HFFc6 (cell line): Measurements from ENCODE around the gene NLRP3. TPM values are rescaled to one million over a fixed set of nuclear protein-coding genes. Genes with fewer than 3 reads are reported as not detected.
A peak's percentile ranks its signal among the peaks of the same experiment; 100 is the strongest.
"Not testable (repeated sequence)": the region's sequence is repeated elsewhere in the genome, so short reads cannot be mapped to it uniquely, and the experiment has no call there.

Experiments
- DNase-seq: peaks from one replicate; pipeline ENCODE4 v3.0.0-alpha.2; 2018
- H3K27ac Mint-ChIP-seq: 2 replicates; pipeline ENCODE4 v1.8.0; 2020; ENCODE audit warnings: mild to moderate bottlenecking, mixed read lengths
- H3K27me3 Mint-ChIP-seq: 2 replicates; pipeline ENCODE4 v1.8.0; 2021; ENCODE audit warnings: mild to moderate bottlenecking, moderate library complexity, mixed read lengths; ENCODE audit not compliant: insufficient read depth
- H3K36me3 Mint-ChIP-seq: 2 replicates; pipeline ENCODE4 v1.8.0; 2021; ENCODE audit warnings: low read depth, mixed read lengths
- H3K4me1 Mint-ChIP-seq: 2 replicates; pipeline ENCODE4 v1.8.0; 2020; ENCODE audit warnings: low read depth, mixed read lengths
- H3K4me3 Mint-ChIP-seq: 2 replicates; pipeline ENCODE4 v1.8.0; 2020; ENCODE audit warnings: mild to moderate bottlenecking, moderate library complexity, mixed read lengths
- H3K9me3 Mint-ChIP-seq: 2 replicates; pipeline ENCODE4 v1.8.0; 2020; ENCODE audit warnings: mild to moderate bottlenecking, mixed read lengths
- CTCF ChIP-seq: fragments of 200-600 bp; sonication (generic); IDR thresholded peaks from 2 replicates; pipeline ENCODE4 v1.5.0; 2021; ENCODE audit warnings: antibody characterized with exemption, mild to moderate bottlenecking
- total RNA-seq, 6 experiments: library from RNA; stranded (reverse); fragmentation: NEBNext Ultra II Directional; extraction: Animal tissue kit (Norgen Biotek cat#: 25700); gene quantifications; 2 replicates in 1 of 6; 3 replicates in 5 of 6; pipeline ENCODE4 v1.2.3, GENCODE V29; 2021

NLRP3 gene
- total RNA-seq, 6 experiments from 2014 or later: 0.33 to 5.2 (median 4.3) TPM

DNA sequence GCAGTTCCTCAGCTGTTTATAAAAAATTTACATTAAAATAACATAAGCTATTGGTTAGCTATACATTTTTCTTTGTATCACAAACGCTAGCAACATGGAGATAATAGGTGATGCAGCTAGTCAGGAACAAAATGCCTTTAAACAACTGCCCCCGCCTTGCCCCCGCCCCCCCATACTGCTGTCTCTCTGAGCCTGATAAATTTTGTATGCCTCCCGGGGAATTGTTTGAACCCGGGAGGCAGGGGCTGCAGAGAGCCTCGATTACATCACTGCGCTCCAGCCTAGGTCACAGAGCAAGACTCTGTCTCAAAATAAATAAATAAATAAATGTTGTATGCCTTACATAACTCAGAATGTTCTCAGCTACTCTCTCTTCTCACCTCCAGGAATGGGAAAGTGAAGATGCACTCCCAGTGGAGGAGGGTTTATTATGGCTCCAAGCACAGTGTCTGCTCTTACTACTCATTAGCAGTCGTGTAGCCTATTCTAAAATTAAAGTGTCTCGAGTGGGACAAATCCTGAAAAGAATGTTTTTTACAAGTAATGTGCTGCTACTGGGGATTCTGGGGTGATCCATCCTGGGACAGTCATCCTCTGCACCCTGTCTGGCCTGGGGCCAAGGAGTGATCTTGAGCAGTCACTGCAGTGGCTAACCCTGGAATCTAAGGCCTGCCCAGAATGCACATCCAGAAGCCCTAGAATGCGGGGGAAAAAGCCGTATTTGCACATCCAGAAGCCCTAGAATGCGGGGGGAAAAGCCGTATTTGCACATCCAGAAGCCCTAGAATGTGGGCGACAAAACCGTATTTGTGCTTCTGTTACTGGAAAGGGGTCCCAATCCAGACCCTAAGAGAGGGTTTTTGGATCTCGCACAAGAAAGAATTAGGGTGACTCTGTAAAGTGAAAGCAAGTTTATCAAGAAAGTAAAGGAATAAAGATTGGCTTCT is 44.9 kb upstream of the NLRP3 start:
- H3K9me3 Mint-ChIP-seq: no peaks in the 10 kb centered on the region
- H3K4me1 Mint-ChIP-seq: peaks cover 36% of the 10 kb centered on the region
- DNase-seq: peak; percentile 26
- no peaks in the 10 kb centered on the region for H3K36me3 Mint-ChIP-seq
- no peak overlapping the region for H3K27ac Mint-ChIP-seq
- H3K27me3 Mint-ChIP-seq: no peaks in the 10 kb centered on the region; the same call in 1 of the 2 replicates
- no peak overlapping the region for H3K4me3 Mint-ChIP-seq
- TF ChIP-seq CTCF: no peak

- Mint-ChIP-seq H3K4me1 (peaks cover 39% of the 10 kb centered on the region), H3K9me3 (no peaks in the 10 kb centered on the region), H3K36me3 (no peaks in the 10 kb centered on the region), H3K4me3 (no peak overlapping the region), H3K27ac (no peak overlapping the region), H3K27me3 (no peaks in the 10 kb centered on the region; the same call in 1 of the 2 replicates)
- DNase-seq: no peak
- TF ChIP-seq CTCF: no peak
Measured at GRCh38 chr1:247371801-247372259, 44.1 kb upstream of the NLRP3 start.

GRCh38 chr1:247373721-247374141 is 42.2 kb upstream of the NLRP3 start:
- no peaks in the 10 kb centered on the region; the same call in 1 of the 2 replicates for H3K27me3 Mint-ChIP-seq

DNA sequence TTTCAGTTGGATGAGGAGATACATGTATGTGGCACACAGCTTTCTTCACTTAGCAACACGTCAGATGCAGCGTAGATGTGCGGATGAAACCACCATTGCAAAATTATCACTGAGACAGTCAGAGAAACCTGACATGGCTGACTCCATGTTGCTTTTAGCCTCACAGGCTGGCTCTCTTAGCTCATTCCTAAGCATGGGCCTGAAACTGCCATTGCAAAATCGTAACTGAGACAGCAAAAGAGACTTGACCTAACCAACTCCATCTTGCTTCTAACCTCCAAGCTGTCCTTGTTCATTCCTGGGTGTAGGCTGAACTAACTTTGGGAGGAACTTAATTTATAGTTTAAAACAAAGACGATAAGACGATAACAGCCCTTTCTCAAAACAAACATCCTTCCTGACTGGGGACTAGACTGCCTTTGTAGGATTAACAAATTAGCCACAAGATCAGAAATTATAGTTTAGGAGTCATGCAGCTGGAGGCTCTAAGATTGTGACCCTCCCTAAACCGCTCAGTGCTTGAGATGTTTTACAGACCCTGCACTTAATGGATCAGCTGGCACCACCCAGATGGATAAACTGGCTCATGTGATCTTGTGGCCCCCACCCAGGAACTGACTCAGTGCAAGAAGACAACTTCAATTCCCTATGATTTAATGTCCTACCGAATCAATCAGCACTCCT is 41.2 kb upstream of the NLRP3 start:
- peaks cover 30% of the 10 kb centered on the region; the same call in 1 of the 2 replicates for H3K4me1 Mint-ChIP-seq
- not testable (repeated sequence) for H3K4me3 Mint-ChIP-seq, DNase-seq, H3K36me3 Mint-ChIP-seq, H3K27me3 Mint-ChIP-seq, H3K27ac Mint-ChIP-seq, H3K9me3 Mint-ChIP-seq

More at GRCh38 chr1:247373721-247374141, 42.2 kb upstream of the NLRP3 start:
- H3K9me3 Mint-ChIP-seq: no peaks in the 10 kb centered on the region
- peak; percentile 70 for TF ChIP-seq CTCF
- H3K4me1 Mint-ChIP-seq: peaks cover 30% of the 10 kb centered on the region; the same call in 1 of the 2 replicates
- H3K4me3 Mint-ChIP-seq: no peak overlapping the region
- H3K27ac Mint-ChIP-seq: no peak overlapping the region
- H3K36me3 Mint-ChIP-seq: no peaks in the 10 kb centered on the region
- no peak for DNase-seq

- H3K36me3 Mint-ChIP-seq: peaks cover 6% of the 10 kb centered on the region; the same call in 1 of the 2 replicates
- H3K27ac Mint-ChIP-seq: no peak overlapping the region
- peak overlapping the region; percentile 33; the same call in 1 of the 2 replicates for H3K4me3 Mint-ChIP-seq
- H3K9me3 Mint-ChIP-seq: peaks cover 5% of the 10 kb centered on the region
- TF ChIP-seq CTCF: no peak
- no peak for DNase-seq
- peaks cover 30% of the 10 kb centered on the region; the same call in 1 of the 2 replicates for H3K4me1 Mint-ChIP-seq
- H3K27me3 Mint-ChIP-seq: no peaks in the 10 kb centered on the region; the same call in 1 of the 2 replicates
Measured at GRCh38 chr1:247375747-247376146, 40.2 kb upstream of the NLRP3 start.
